BJ (cell line): ENCODE data around the gene TIGD3. TPM values are rescaled to one million over a fixed set of nuclear protein-coding genes. Genes with fewer than 3 reads are reported as not detected.

Source experiments
- CTCF ChIA-PET: fragments of 350-600 bp; formaldehyde crosslinking; extraction: SDS; loops from one replicate; lab custom pipeline; 2021; ENCODE audit warnings: antibody characterized with exemption, inconsistent platforms; lab: Yijun Ruan, JAX
- POLR2A ChIA-PET: fragments of 300-600 bp; sonication (Branson Sonifier 250); formaldehyde crosslinking; extraction: SDS; loops from one replicate; lab custom pipeline; 2021; ENCODE audit warnings: antibody characterized with exemption; lab: Charles Lee
- DNase-seq: peaks from one replicate; pipeline ENCODE4 v3.0.0-alpha.2; 2011; ENCODE audit warnings: low read depth
- H3K27me3 ChIP-seq: 2 replicates; pipeline ENCODE4 v1.6.0; 2011; ENCODE audit warnings: low read length; ENCODE audit not compliant: control insufficient read depth, insufficient read depth
- H3K36me3 ChIP-seq: 2 replicates; pipeline ENCODE4 v1.5.1; 2011; ENCODE audit warnings: low read length; ENCODE audit not compliant: control insufficient read depth, insufficient read depth
- H3K4me3 ChIP-seq: 2 replicates; pipeline ENCODE4 v1.5.1; 2011; ENCODE audit warnings: low read depth, mild to moderate bottlenecking, control low read depth, low read length
- polyA minus RNA-seq: library from RNA; depleted of rRNA, polyadenylated mRNA; stranded (reverse); fragments of >200 nt; gene quantifications from 2 replicates; pipeline ENCODE4 v1.2.3, GENCODE V29; 2011; rRNA and poly(A)+ RNA removed
- polyA plus RNA-seq: library from polyadenylated mRNA; depleted of rRNA; stranded (reverse); fragments of >200 nt; gene quantifications from 2 replicates; pipeline ENCODE4 v1.2.3, GENCODE V29; 2011; rRNA removed
- TF ChIP-seq, protein P1 (sequence below): IDR thresholded peaks from 2 replicates; pipeline ENCODE4 v1.5.1; 2011; ENCODE audit warnings: low read depth, mild to moderate bottlenecking, control low read depth, inconsistent platforms, low read length, moderate library complexity; ENCODE audit not compliant: insufficient read depth

TIGD3 gene
- polyA plus RNA-seq (0.04 and 0.06 TPM in 2 replicates), polyA minus RNA-seq (0.14 TPM in 1 of 2 replicates, not detected in the other)

DNA sequence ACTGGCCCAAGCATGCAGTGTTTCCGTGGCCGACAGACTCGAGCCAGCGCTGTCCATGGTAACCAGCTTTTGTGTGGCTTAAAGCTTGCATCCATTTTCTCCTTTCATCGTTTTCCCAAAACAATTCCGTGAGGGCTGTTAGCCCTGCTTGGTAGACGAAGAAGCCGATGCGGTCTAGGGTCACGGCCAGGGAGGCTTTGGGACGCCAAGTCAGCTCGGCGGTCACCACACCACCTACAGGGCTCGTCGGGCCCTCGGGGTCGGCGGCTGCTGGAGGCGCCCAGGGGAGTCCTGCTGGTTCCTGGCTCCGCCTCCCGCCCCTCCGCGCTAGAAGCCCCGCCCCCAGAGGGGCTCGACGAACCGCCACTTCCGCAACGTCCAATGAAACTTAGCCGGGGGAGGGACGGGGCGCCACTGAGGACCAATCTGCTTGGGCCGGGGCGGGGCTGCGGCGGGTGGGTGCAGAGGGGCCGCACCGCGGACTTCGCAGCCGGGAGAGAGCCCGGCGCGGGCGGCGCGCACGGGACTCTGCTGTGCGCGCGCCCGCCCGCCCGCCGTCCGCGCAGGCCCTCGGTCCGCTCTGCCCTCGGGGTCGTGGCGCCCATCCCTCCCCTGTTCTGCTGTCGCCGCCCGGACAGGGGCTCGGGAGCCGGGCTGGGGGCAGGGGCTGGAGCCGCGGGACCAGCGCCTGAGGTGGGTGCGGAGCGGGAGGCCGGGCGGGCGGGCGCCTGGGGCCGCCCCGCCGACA lies at the start of gene TIGD3:
Gene TIGD3, plus strand, starts transcription at position 487 of the 748 bp plus-strand sequence. CDS start 1,058 bp downstream, outside the sequence.
- DNase-seq = peak; percentile 77
- ChIA-PET CTCF (interaction anchor here (0.6 to 3.1 kb wide), 11 partner anchors 12 to 129 kb away, joined by 3 to 15 read pairs (median 3); partner anchors contain the start of gene CDC42EP2), POLR2A (interaction anchor here (0.6 to 1.0 kb wide), 2 partner anchors 13 to 21 kb away, joined by 3 to 4 read pairs; partner anchors contain the start of gene DPF2)
- H3K4me3 ChIP-seq = peak within 1 kb of the TSS; percentile 52
- TF ChIP-seq, protein P1, sequence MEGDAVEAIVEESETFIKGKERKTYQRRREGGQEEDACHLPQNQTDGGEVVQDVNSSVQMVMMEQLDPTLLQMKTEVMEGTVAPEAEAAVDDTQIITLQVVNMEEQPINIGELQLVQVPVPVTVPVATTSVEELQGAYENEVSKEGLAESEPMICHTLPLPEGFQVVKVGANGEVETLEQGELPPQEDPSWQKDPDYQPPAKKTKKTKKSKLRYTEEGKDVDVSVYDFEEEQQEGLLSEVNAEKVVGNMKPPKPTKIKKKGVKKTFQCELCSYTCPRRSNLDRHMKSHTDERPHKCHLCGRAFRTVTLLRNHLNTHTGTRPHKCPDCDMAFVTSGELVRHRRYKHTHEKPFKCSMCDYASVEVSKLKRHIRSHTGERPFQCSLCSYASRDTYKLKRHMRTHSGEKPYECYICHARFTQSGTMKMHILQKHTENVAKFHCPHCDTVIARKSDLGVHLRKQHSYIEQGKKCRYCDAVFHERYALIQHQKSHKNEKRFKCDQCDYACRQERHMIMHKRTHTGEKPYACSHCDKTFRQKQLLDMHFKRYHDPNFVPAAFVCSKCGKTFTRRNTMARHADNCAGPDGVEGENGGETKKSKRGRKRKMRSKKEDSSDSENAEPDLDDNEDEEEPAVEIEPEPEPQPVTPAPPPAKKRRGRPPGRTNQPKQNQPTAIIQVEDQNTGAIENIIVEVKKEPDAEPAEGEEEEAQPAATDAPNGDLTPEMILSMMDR = no peak
- H3K36me3 ChIP-seq = peaks cover 13% of the 10 kb centered on the region
- H3K27me3 ChIP-seq = peaks cover 5% of the 10 kb centered on the region

DNA sequence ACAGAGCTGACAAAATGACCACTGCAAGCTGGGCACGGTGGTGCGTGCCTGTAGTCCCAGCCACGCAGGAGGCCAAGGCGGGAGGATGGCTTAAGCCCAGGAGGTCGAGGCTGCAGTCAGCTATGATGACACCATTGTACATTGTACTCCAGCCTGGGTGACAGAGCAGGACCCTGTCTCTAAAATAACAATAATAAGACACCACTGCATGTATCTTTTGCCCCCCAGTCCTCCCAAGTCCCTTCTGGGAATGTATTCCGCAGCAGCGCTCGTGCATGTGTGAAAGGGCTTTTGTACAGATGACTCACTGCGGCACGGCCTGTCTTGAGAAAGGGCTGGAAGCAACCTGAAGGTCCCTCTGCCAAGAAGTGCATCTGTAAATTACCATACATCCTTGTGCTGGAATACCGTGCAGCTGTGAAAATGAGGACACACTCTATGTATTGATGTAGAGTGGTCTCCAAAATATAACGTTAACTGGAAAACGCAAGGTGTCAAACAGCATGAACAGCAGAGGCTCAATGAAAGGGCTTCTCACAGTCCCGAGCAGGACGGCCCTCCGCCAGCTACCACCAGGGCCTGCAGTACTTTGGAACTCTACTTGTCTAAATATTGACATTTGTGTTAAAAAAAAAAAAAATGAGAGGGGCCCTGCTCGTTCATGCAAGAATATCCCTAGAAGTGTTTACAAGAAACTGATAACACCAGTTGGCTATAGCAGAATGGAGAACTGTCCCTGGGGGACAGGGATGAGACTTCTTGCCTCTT lies 48.9 kb upstream of the TIGD3 start:
- no peak overlapping the region for H3K4me3 ChIP-seq
- TF ChIP-seq, protein P1 = no peak
- H3K36me3 ChIP-seq = no peaks in the 10 kb centered on the region
- CTCF ChIA-PET = interaction anchor here (1.2 to 23.0 kb wide), 3 partner anchors 10 to 30 kb away, joined by 3 to 273 read pairs (median 3); partner anchors contain the start of gene CDC42EP2
- no peaks in the 10 kb centered on the region for H3K27me3 ChIP-seq
- DNase-seq = no peak
- POLR2A ChIA-PET = no interaction called here

- no peaks in the 10 kb centered on the region for H3K36me3 ChIP-seq
- ChIA-PET CTCF (interaction anchor here (0.5 to 23.0 kb wide), 3 partner anchors 9 to 53 kb away, joined by 3 to 273 read pairs (median 4); partner anchors contain the start of gene CDC42EP2), POLR2A (no interaction called here)
- no peaks in the 10 kb centered on the region for H3K27me3 ChIP-seq
- no peak overlapping the region for H3K4me3 ChIP-seq
- TF ChIP-seq, protein P1 = no peak
- DNase-seq = no peak
These were observed 47.0 kb upstream of the TIGD3 start for GRCh38 chr11:65307298-65308229.

GRCh38 chr11:65308281-65308891 lies 46.2 kb upstream of the TIGD3 start:
- ChIA-PET POLR2A (no interaction called here), CTCF (interaction anchor here (0.5 to 1.4 kb wide), 2 partner anchors 10 to 54 kb away, joined by 3 to 4 read pairs; no protein-coding TSS in a partner anchor)
- TF ChIP-seq, protein P1 = no peak
- no peak for DNase-seq
- Histone ChIP-seq H3K27me3 (no peaks in the 10 kb centered on the region), H3K36me3 (no peaks in the 10 kb centered on the region), H3K4me3 (no peak overlapping the region)
